H9 (cell line): ENCODE results near the gene USP6NL. TPM values are rescaled to one million over a fixed set of nuclear protein-coding genes. Genes with fewer than 3 reads are reported as not detected.

Source experiments
- DNase-seq: peaks from one replicate; pipeline ENCODE4 v3.0.0-alpha.2; 2017
- H2AFZ ChIP-seq: one replicate; pipeline ENCODE4 v1.6.1; 2013; ENCODE audit warnings: mild to moderate bottlenecking, low read length, control low read depth, moderate library complexity
- H2AK5ac ChIP-seq: 2 replicates; pipeline ENCODE4 v1.6.1; 2013; ENCODE audit warnings: low read length, control low read depth, mixed read lengths; ENCODE audit not compliant: insufficient read length
- H2BK120ac ChIP-seq: one replicate; pipeline ENCODE4 v1.6.1; 2013; ENCODE audit warnings: low read depth, mild to moderate bottlenecking, low read length, control low read depth, inconsistent platforms; ENCODE audit not compliant: poor library complexity, severe bottlenecking
- H2BK12ac ChIP-seq: 2 replicates; pipeline ENCODE4 v1.6.1; 2013; ENCODE audit warnings: low read length, control low read depth, mixed read lengths, low read depth; ENCODE audit not compliant: insufficient read length
- H2BK15ac ChIP-seq: 2 replicates; pipeline ENCODE4 v1.6.1; 2013; ENCODE audit warnings: low read depth, low read length, control low read depth
- H2BK20ac ChIP-seq: one replicate; pipeline ENCODE4 v1.6.1; 2013; ENCODE audit warnings: low read depth, mild to moderate bottlenecking, low read length, control low read depth, inconsistent platforms; ENCODE audit not compliant: poor library complexity, severe bottlenecking
- H2BK5ac ChIP-seq: 2 replicates; pipeline ENCODE4 v1.6.1; 2013; ENCODE audit warnings: low read length, control low read depth, mixed read lengths; ENCODE audit not compliant: insufficient read length
- H3K14ac ChIP-seq: 2 replicates; pipeline ENCODE4 v1.6.1; 2013; ENCODE audit warnings: low read length, control low read depth; ENCODE audit not compliant: insufficient read depth
- H3K18ac ChIP-seq: 2 replicates; pipeline ENCODE4 v1.6.1; 2013; ENCODE audit warnings: low read depth, mild to moderate bottlenecking, mixed read lengths, low read length, control low read depth; ENCODE audit not compliant: insufficient read length
- H3K23ac ChIP-seq: 2 replicates; pipeline ENCODE4 v1.6.1; 2013; ENCODE audit warnings: low read length, control low read depth, mixed read lengths, low read depth; ENCODE audit not compliant: insufficient read length
- H3K23me2 ChIP-seq: 2 replicates; pipeline ENCODE4 v1.6.1; 2013; ENCODE audit warnings: low read depth, mild to moderate bottlenecking, mixed read lengths, low read length, control low read depth; ENCODE audit not compliant: insufficient read length, poor library complexity, severe bottlenecking
- H3K27ac ChIP-seq: 2 replicates; pipeline ENCODE4 v1.5.1; 2013; ENCODE audit warnings: low read length, control low read depth, mixed read lengths, low read depth; ENCODE audit not compliant: insufficient read length
- H3K27me3 ChIP-seq: 2 replicates; pipeline ENCODE4 v1.6.1; 2013; ENCODE audit warnings: low read length, control low read depth, inconsistent platforms; ENCODE audit not compliant: insufficient read depth
- H3K4ac ChIP-seq: 2 replicates; pipeline ENCODE4 v1.6.1; 2013; ENCODE audit warnings: low read depth, mild to moderate bottlenecking, control low read depth, inconsistent platforms, low read length, moderate library complexity
- H3K4me1 ChIP-seq: 2 replicates; pipeline ENCODE4 v1.6.1; 2013; ENCODE audit warnings: low read length, control low read depth, inconsistent platforms; ENCODE audit not compliant: insufficient read depth
- H3K4me2 ChIP-seq: 2 replicates; pipeline ENCODE4 v1.6.1; 2013; ENCODE audit warnings: low read length, control low read depth, mixed read lengths; ENCODE audit not compliant: insufficient read length, insufficient read depth
- H3K56ac ChIP-seq: 2 replicates; pipeline ENCODE4 v1.6.1; 2013; ENCODE audit warnings: low read depth, mild to moderate bottlenecking, mixed read lengths, low read length, control low read depth; ENCODE audit not compliant: insufficient read length
- H3K79me1 ChIP-seq: 2 replicates; pipeline ENCODE4 v1.6.1; 2013; ENCODE audit warnings: low read depth, mild to moderate bottlenecking, moderate library complexity, low read length, control low read depth, inconsistent platforms; ENCODE audit not compliant: insufficient read depth, poor library complexity, severe bottlenecking
- H3K79me2 ChIP-seq: 2 replicates; pipeline ENCODE4 v1.6.1; 2013; ENCODE audit warnings: low read length, control low read depth, inconsistent platforms; ENCODE audit not compliant: insufficient read depth
- H3K9ac ChIP-seq: 2 replicates; pipeline ENCODE4 v1.6.1; 2013; ENCODE audit warnings: low read length, control low read depth, mixed read lengths; ENCODE audit not compliant: insufficient read length; ENCODE audit errors: extremely low read depth
- H3K9me3 ChIP-seq: one replicate; pipeline ENCODE4 v1.6.1; 2013; ENCODE audit warnings: low read depth, low read length, inconsistent platforms; ENCODE audit not compliant: control insufficient read depth
- H3T11ph ChIP-seq: one replicate; pipeline ENCODE4 v1.6.1; 2013; ENCODE audit warnings: mild to moderate bottlenecking, low read length, control low read depth, inconsistent platforms
- H4K20me1 ChIP-seq: one replicate; pipeline ENCODE4 v1.6.1; 2013; ENCODE audit not compliant: control insufficient read depth, insufficient read length, insufficient read depth
- H4K5ac ChIP-seq: 2 replicates; pipeline ENCODE4 v1.6.1; 2013; ENCODE audit warnings: low read depth, mild to moderate bottlenecking, mixed read lengths, low read length, control low read depth; ENCODE audit not compliant: insufficient read length
- H4K8ac ChIP-seq: replicated peaks from 2 replicates; pipeline ENCODE4 v1.6.1; 2013; ENCODE audit warnings: low read length, control low read depth, mixed read lengths, low read depth; ENCODE audit not compliant: insufficient read length
- H4K91ac ChIP-seq: 2 replicates; pipeline ENCODE4 v1.6.1; 2013; ENCODE audit warnings: low read depth, mild to moderate bottlenecking, moderate library complexity, mixed read lengths, low read length, control low read depth; ENCODE audit not compliant: insufficient read length
- H3K27ac Mint-ChIP-seq, 3 experiments: 2 replicates in 2 of 3; 3 replicates in 1 of 3; pipeline ENCODE4 v1.8.0; 2020 to 2021; ENCODE audit warnings: mixed read lengths in 3 of 3, mild to moderate bottlenecking in 1 of 3, moderate library complexity in 1 of 3
- H3K27me3 Mint-ChIP-seq: 2 replicates; pipeline ENCODE4 v1.8.0; 2021; ENCODE audit warnings: low read depth, mild to moderate bottlenecking, moderate library complexity, mixed read lengths
- H3K36me3 Mint-ChIP-seq, 3 experiments: 2 replicates in 2 of 3; 3 replicates in 1 of 3; pipeline ENCODE4 v1.8.0; 2020 to 2021; ENCODE audit warnings: low read depth in 3 of 3, mixed read lengths in 3 of 3; ENCODE audit not compliant: insufficient read depth in 1 of 3
- H3K4me1 Mint-ChIP-seq, 2 experiments: 2 replicates each; pipeline ENCODE4 v1.8.0; 2020; ENCODE audit warnings: mixed read lengths in 2 of 2
- H3K4me3 Mint-ChIP-seq, 2 experiments: 2 replicates in 1 of 2; 3 replicates in 1 of 2; pipeline ENCODE4 v1.8.0; 2020 to 2021; ENCODE audit warnings: mild to moderate bottlenecking in 2 of 2, mixed read lengths in 2 of 2, moderate library complexity in 1 of 2
- H3K9me3 Mint-ChIP-seq, 2 experiments: 2 replicates in 1 of 2; 3 replicates in 1 of 2; pipeline ENCODE4 v1.8.0; 2020; ENCODE audit warnings: mild to moderate bottlenecking in 2 of 2, mixed read lengths in 2 of 2, moderate library complexity in 1 of 2
- CTCF ChIP-seq: fragments of 200-600 bp; sonication (generic); conservative IDR thresholded peaks from 3 replicates; pipeline ENCODE4 v1.8.0; 2021; ENCODE audit warnings: antibody characterized with exemption, mild to moderate bottlenecking
- WGBS: extraction: QIAGEN DNeasy Blood & Tissue Kit; methylation state at CpG from one replicate; pipeline ENCODE4 v1.1.7; 2013; ENCODE audit warnings: missing lambda C conversion rate, low lambda C conversion rate, mixed read lengths; ENCODE audit not compliant: insufficient read length; ENCODE audit errors: extremely low coverage; 5-methylcytosine and 5-hydroxymethylcytosine counted together
- total RNA-seq: library from RNA; stranded (reverse); gene quantifications from 2 replicates; pipeline ENCODE4 v1.2.1, GENCODE V29; 2021

The USP6NL gene
- total RNA-seq, 1 experiment from 2014 or later = 28.3 TPM

GRCh38 chr10:11639362-11639761 is 27.9 kb upstream of the USP6NL start:
- no peak for TF ChIP-seq CTCF
- H3K23me2 ChIP-seq = no peaks in the 10 kb centered on the region
- H3K14ac ChIP-seq = no peak overlapping the region
- no peak overlapping the region for H4K8ac ChIP-seq
- Mint-ChIP-seq H3K4me1 (no peaks in the 10 kb centered on the region), H3K27ac (no peak overlapping the region), H3K36me3 (no peaks in the 10 kb centered on the region), H3K9me3 (no peaks in the 10 kb centered on the region), H3K27me3 (peaks cover 1% of the 10 kb centered on the region; the same call in 1 of the 2 replicates), H3K4me3 (no peak overlapping the region)
- no peak overlapping the region for H3K56ac ChIP-seq
- H3K4me2 ChIP-seq = no peak overlapping the region
- no peak overlapping the region for H3T11ph ChIP-seq
- no peak overlapping the region for H4K5ac ChIP-seq
- H3K27ac ChIP-seq = no peak overlapping the region
- no peaks in the 10 kb centered on the region for H3K79me2 ChIP-seq
- no peak overlapping the region for H2AFZ ChIP-seq
- no peak overlapping the region for H2BK120ac ChIP-seq
- no peaks in the 10 kb centered on the region for H4K20me1 ChIP-seq
- no peaks in the 10 kb centered on the region for H3K4me1 ChIP-seq
- DNase-seq = no peak
- no peak overlapping the region for H3K4ac ChIP-seq
- H3K23ac ChIP-seq = no peak overlapping the region
- no peaks in the 10 kb centered on the region for H3K79me1 ChIP-seq
- H2BK5ac ChIP-seq = no peak overlapping the region
- no peak overlapping the region for H3K18ac ChIP-seq
- H2AK5ac ChIP-seq = no peak overlapping the region
- no peak overlapping the region for H3K9ac ChIP-seq
- H3K27me3 ChIP-seq = no peaks in the 10 kb centered on the region
- WGBS = no CpG with 5 or more reads among the region's 3 CpGs
- H2BK15ac ChIP-seq = no peak overlapping the region
- no peak overlapping the region for H2BK12ac ChIP-seq
- no peak overlapping the region for H4K91ac ChIP-seq
- no peak overlapping the region for H2BK20ac ChIP-seq
- no peaks in the 10 kb centered on the region for H3K9me3 ChIP-seq
